ENCODE data around the gene NFIC.

GRCh38 chr19:3512562-3513228 is 146.3 kb downstream of the NFIC start:
- TF ChIP-seq, protein P1, sequence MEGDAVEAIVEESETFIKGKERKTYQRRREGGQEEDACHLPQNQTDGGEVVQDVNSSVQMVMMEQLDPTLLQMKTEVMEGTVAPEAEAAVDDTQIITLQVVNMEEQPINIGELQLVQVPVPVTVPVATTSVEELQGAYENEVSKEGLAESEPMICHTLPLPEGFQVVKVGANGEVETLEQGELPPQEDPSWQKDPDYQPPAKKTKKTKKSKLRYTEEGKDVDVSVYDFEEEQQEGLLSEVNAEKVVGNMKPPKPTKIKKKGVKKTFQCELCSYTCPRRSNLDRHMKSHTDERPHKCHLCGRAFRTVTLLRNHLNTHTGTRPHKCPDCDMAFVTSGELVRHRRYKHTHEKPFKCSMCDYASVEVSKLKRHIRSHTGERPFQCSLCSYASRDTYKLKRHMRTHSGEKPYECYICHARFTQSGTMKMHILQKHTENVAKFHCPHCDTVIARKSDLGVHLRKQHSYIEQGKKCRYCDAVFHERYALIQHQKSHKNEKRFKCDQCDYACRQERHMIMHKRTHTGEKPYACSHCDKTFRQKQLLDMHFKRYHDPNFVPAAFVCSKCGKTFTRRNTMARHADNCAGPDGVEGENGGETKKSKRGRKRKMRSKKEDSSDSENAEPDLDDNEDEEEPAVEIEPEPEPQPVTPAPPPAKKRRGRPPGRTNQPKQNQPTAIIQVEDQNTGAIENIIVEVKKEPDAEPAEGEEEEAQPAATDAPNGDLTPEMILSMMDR (IDR thresholded peaks at IDR 0.05; ENCODE audit: poor library complexity): no peak
- TF ChIP-seq EZH2phosphoT487 (IDR thresholded peaks at IDR 0.05; ENCODE audit: low read depth, severe bottlenecking, unreplicated experiment): no peak
